ENCODE data around the gene SLC25A39.

SLC25A39 gene

GRCh38 chr17:44359006-44359405 lies 34.4 kb upstream of the SLC25A39 start:
- no peak for TF ChIP-seq CTCF (IDR thresholded peaks at IDR 0.05; ENCODE audit: low read depth, low read length)
- DNase-seq (ENCODE audit: low read depth in 2 of 2): no peak

GRCh38 chr17:44358066-44358465 lies 33.4 kb upstream of the SLC25A39 start:
- TF ChIP-seq CTCF (IDR thresholded peaks at IDR 0.05; ENCODE audit: low read depth, low read length): no peak
- no peak for DNase-seq (ENCODE audit: low read depth in 2 of 2)
- no peak overlapping the region for H3K4me3 ChIP-seq (replicated peaks in 1 of 2; ENCODE audit: low read depth in 2 of 2, low read length in 2 of 2)

More at GRCh38 chr17:44359006-44359405, 34.4 kb upstream of the SLC25A39 start:
- no peak overlapping the region for H3K4me3 ChIP-seq (replicated peaks in 1 of 2; ENCODE audit: low read depth in 2 of 2, low read length in 2 of 2)

- no peak overlapping the region for H3K4me3 ChIP-seq (replicated peaks in 1 of 2; ENCODE audit: low read depth in 2 of 2, low read length in 2 of 2)
- no peak for DNase-seq (ENCODE audit: low read depth in 2 of 2)
- no peak for TF ChIP-seq CTCF (IDR thresholded peaks at IDR 0.05; ENCODE audit: low read depth, low read length)
Observed at GRCh38 chr17:44356241-44356640, 31.6 kb upstream of the SLC25A39 start.

- no peak overlapping the region for H3K4me3 ChIP-seq (replicated peaks in 1 of 2; ENCODE audit: low read depth in 2 of 2, low read length in 2 of 2)
- DNase-seq (ENCODE audit: low read depth in 2 of 2): no peak
- no peak for TF ChIP-seq CTCF (IDR thresholded peaks at IDR 0.05; ENCODE audit: low read depth, low read length)
Observed at GRCh38 chr17:44355642-44356099, 31.0 kb upstream of the SLC25A39 start.

GRCh38 chr17:44354582-44355561 lies 30.2 kb upstream of the SLC25A39 start:
- peak; percentile 25 for TF ChIP-seq CTCF (IDR thresholded peaks at IDR 0.05; ENCODE audit: low read depth, low read length)
- DNase-seq (ENCODE audit: low read depth in 2 of 2): no peak
- H3K4me3 ChIP-seq (replicated peaks in 1 of 2; ENCODE audit: low read depth in 2 of 2, low read length in 2 of 2): no peak overlapping the region

- TF ChIP-seq CTCF (IDR thresholded peaks at IDR 0.05; ENCODE audit: low read depth, low read length): no peak
- H3K4me3 ChIP-seq (replicated peaks in 1 of 2; ENCODE audit: low read depth in 2 of 2, low read length in 2 of 2): peak overlapping the region in 1 of 2 donors; percentile 34
- DNase-seq (ENCODE audit: low read depth in 2 of 2): peak in 1 of 2 donors; percentile 11
Observed at GRCh38 chr17:44353672-44354331, 29.2 kb upstream of the SLC25A39 start.

Data from cardiac fibroblast (primary cell).